ENCODE results near the gene C14orf132.

GRCh38 chr14:96105926-96106441 is 66.8 kb downstream of the C14orf132 start:
- TF ChIP-seq CTCF (IDR thresholded peaks at IDR 0.05; ENCODE audit: poor library complexity): no peak
- TF ChIP-seq EZH2phosphoT487 (IDR thresholded peaks at IDR 0.05; ENCODE audit: low read depth, severe bottlenecking, unreplicated experiment): no peak
- TF ChIP-seq EZH2 (IDR thresholded peaks at IDR 0.05; ENCODE audit: borderline replicate concordance): no peak
